Lung (tissue), 12 donors: ENCODE measurements around the gene DNAH1. TPM values are rescaled to one million over a fixed set of nuclear protein-coding genes. Genes with fewer than 3 reads are reported as not detected.

Experiments used
- ATAC-seq: fragments of 200-7000 bp; cut with Tn5 transposase; one replicate; pipeline ENCODE4 v1.9.1; 2020; ENCODE audit warnings: moderate number of reproducible peaks; ENCODE audit not compliant: insufficient read depth, low FRiP score
- DNase-seq, 3 donors: peaks; one replicate each; pipeline ENCODE4 v3.0.0-alpha.2; 2013 to 2017
- H3K27ac ChIP-seq, 2 donors: one replicate each; pipeline ENCODE4 v1.5.1; 2013; ENCODE audit warnings: mild to moderate bottlenecking in 2 of 2, moderate library complexity in 2 of 2, control low read depth in 1 of 2, inconsistent platforms in 1 of 2, low read depth in 1 of 2, low read length in 1 of 2
- H3K27me3 ChIP-seq, 3 donors: one replicate each; pipeline ENCODE4 v1.5.1; 2013; ENCODE audit warnings: low read length in 2 of 3; ENCODE audit not compliant: control insufficient read depth in 3 of 3, insufficient read depth in 3 of 3
- H3K36me3 ChIP-seq, 4 donors: one replicate each; pipeline ENCODE4 v1.5.1; 2013; ENCODE audit warnings: low read length in 4 of 4, mild to moderate bottlenecking in 1 of 4, moderate library complexity in 1 of 4; ENCODE audit not compliant: control insufficient read depth in 4 of 4, insufficient read depth in 4 of 4
- H3K4me1 ChIP-seq, 5 donors: one replicate each; pipeline ENCODE4 v1.5.1; 2013; ENCODE audit warnings: low read length in 5 of 5, mild to moderate bottlenecking in 2 of 5, moderate library complexity in 1 of 5; ENCODE audit not compliant: control insufficient read depth in 5 of 5, insufficient read depth in 5 of 5
- H3K4me3 ChIP-seq: one replicate; pipeline ENCODE4 v1.5.1; 2013; ENCODE audit warnings: mild to moderate bottlenecking, control low read depth, moderate library complexity
- H3K9ac ChIP-seq, 2 donors: one replicate each; pipeline ENCODE4 v1.5.1; 2013; ENCODE audit warnings: low read length in 2 of 2, control low read depth in 1 of 2; ENCODE audit not compliant: insufficient read depth in 1 of 2
- H3K9me3 ChIP-seq, 4 donors: one replicate each; pipeline ENCODE4 v1.5.1; 2013; ENCODE audit warnings: low read length in 3 of 4, mild to moderate bottlenecking in 1 of 4, moderate library complexity in 1 of 4; ENCODE audit not compliant: control insufficient read depth in 4 of 4, insufficient read depth in 3 of 4
- CTCF ChIP-seq: IDR thresholded peaks from 2 replicates; pipeline ENCODE4 v1.5.1; 2012; ENCODE audit warnings: mild to moderate bottlenecking; ENCODE audit errors: control extremely low read depth, extremely low read depth
- WGBS, 2 donors: extraction: QIAGEN DNeasy Blood & Tissue Kit; methylation state at CpG; one replicate each; pipeline ENCODE4 v1.1.7; 2013; 5-methylcytosine and 5-hydroxymethylcytosine counted together
- polyA plus RNA-seq, 2 donors: library from polyadenylated mRNA; stranded (reverse); fragments of 200-250 nt; gene quantifications; one replicate each; pipeline ENCODE4 v1.2.1, GENCODE V29; 2013
- total RNA-seq, 2 donors: library from RNA; depleted of rRNA in 1 of 2; stranded (reverse); fragments of >200 nt in 1 of 2; gene quantifications; one replicate each; pipeline ENCODE4 v1.2.1, GENCODE V29; 2014 to 2021
- donor health status: control.
- donor health status: control.
- donor health status: Bipolar disorder and iron deficiency.
- donor health status: healthy.
- donor health status: DM: yes; HTN: yes; CAD: no.

Gene DNAH1
- total and polyA plus RNA-seq, 4 donors, result 6.1 to 21.5 (median 11.4) TPM

- DNase-seq, result no peak
- H3K27me3 ChIP-seq, result no peaks in the 10 kb centered on the region
- no peaks in the 10 kb centered on the region for H3K4me1 ChIP-seq
- TF ChIP-seq CTCF, result no peak
- no peak overlapping the region for H3K27ac ChIP-seq
- H3K9ac ChIP-seq, result no peak overlapping the region
- no peaks in the 10 kb centered on the region for H3K9me3 ChIP-seq
- no peak for ATAC-seq
- H3K36me3 ChIP-seq, result peaks cover 0 to 39% (median 4%) of the 10 kb centered on the region in 4 donors
- no peak overlapping the region for H3K4me3 ChIP-seq
- 88 to 95% methylated on average over 10 of the region's 10 CpGs for WGBS, 2 donors
Observed at GRCh38 chr3:52394751-52395502, 78.8 kb downstream of the DNAH1 start.

- no peak for TF ChIP-seq CTCF
- WGBS, 2 donors, result 92 to 94% methylated on average over 8 of the region's 8 CpGs
- Histone ChIP-seq H3K27me3 (no peaks in the 10 kb centered on the region), H3K4me1 (no peaks in the 10 kb centered on the region), H3K27ac (no peak overlapping the region), H3K9ac (no peak overlapping the region), H3K4me3 (no peak overlapping the region), H3K36me3 (peaks cover 0 to 39% (median 4%) of the 10 kb centered on the region in 4 donors), H3K9me3 (no peaks in the 10 kb centered on the region)
- no peak for ATAC-seq
- no peak for DNase-seq
Observed at GRCh38 chr3:52395503-52395865, 79.4 kb downstream of the DNAH1 start.

GRCh38 chr3:52396011-52396906, 80.1 kb downstream of the DNAH1 start:
- no peaks in the 10 kb centered on the region for H3K4me1 ChIP-seq
- ATAC-seq (no peak), DNase-seq (no peak)
- WGBS, 2 donors, result 93 to 94% methylated on average over 25 of the region's 25 CpGs
- H3K4me3 ChIP-seq, result no peak overlapping the region
- H3K9me3 ChIP-seq, result no peaks in the 10 kb centered on the region
- no peak overlapping the region for H3K27ac ChIP-seq
- peaks cover 0 to 37% (median 4%) of the 10 kb centered on the region in 4 donors for H3K36me3 ChIP-seq
- H3K27me3 ChIP-seq, result no peaks in the 10 kb centered on the region
- H3K9ac ChIP-seq, result no peak overlapping the region
- no peak for TF ChIP-seq CTCF
